ENCODE results near the gene ARID5A.
"Not testable (repeated sequence)": the region's sequence is repeated elsewhere in the genome, so short reads cannot be mapped to it uniquely, and the experiment has no call there.

The ARID5A gene, protein sequence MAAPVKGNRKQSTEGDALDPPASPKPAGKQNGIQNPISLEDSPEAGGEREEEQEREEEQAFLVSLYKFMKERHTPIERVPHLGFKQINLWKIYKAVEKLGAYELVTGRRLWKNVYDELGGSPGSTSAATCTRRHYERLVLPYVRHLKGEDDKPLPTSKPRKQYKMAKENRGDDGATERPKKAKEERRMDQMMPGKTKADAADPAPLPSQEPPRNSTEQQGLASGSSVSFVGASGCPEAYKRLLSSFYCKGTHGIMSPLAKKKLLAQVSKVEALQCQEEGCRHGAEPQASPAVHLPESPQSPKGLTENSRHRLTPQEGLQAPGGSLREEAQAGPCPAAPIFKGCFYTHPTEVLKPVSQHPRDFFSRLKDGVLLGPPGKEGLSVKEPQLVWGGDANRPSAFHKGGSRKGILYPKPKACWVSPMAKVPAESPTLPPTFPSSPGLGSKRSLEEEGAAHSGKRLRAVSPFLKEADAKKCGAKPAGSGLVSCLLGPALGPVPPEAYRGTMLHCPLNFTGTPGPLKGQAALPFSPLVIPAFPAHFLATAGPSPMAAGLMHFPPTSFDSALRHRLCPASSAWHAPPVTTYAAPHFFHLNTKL
- 114 to 261 (median 165) reads per million in 9 experiments for total RNA-seq

DNA sequence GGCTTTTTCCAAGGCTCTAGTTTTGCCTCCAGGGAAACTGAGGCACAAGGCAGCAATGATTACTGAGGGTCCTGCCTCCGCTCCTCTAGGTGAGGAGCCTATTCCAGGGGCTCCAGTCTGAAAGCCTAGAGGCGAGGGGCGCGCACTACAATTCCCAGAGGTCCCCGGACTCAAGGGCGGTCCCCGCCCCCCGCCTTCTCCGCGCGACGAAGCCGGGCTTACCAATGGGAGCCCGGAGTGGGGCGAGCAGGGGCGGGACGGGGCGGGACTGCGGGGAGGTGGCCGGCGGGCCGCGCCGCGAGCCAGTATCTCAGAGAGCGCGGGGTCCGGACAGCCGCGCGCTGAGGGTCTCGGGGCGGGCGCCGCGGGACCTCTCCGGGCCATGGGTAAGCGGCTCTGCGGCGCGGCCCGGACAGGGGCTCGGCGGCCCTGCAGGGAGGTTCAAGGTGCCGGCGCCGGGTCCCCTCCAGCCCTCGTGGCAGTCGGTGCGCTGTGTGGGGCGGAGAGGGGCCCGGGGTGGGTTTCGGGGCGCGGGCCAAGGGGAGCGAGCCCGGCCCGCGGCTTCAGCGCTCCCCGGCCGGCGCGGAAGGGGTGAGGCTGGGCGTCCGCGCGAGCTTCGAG is at the start of gene ARID5A:
ARID5A (plus strand) TSS at position 308 of the 621 bp plus-strand sequence; CDS start at position 383, 75 bp downstream.
- DNase-seq (peak; percentile 83 to 85 (median 83)), ATAC-seq (replicated peaks) (peak; percentile 49)
- peaks cover 42 to 45% of the 10 kb centered on the region in 2 donors for H3K4me1 Mint-ChIP-seq (ENCODE audit: low read depth in 2 of 2)
- no peaks in the 10 kb centered on the region for H3K27me3 Mint-ChIP-seq
- H3K27ac Mint-ChIP-seq, result peak within 1 kb of the TSS; percentile 99 to 100
- H3K36me3 Mint-ChIP-seq (ENCODE audit: insufficient read depth), result peaks cover 57% of the 10 kb centered on the region
- no peaks in the 10 kb centered on the region for H3K9me3 Mint-ChIP-seq
- H3K4me3 Mint-ChIP-seq, result peak within 1 kb of the TSS; percentile 97 to 99

DNA sequence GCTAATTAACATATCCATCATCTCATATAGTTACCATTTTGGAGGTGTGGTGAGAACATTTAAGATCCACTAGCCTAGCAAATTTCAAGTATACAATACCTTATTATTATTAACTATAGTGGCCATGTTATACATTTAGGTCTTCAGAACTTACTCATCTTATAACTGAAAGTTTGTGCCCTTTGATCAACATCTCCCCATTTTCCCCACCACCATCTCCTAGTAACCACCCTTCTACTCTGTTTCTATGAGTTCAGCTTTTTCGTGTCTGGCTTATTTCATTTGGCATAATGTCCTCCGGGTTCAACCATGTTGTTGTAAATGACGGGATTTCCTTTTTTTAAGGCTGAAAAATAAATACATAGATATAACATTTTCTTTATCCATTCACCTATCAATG is 47.3 kb upstream of the ARID5A start:
- Mint-ChIP-seq H3K27me3 (no peaks in the 10 kb centered on the region), H3K27ac (no peak overlapping the region), H3K36me3 (ENCODE audit: insufficient read depth) (peaks cover 3% of the 10 kb centered on the region), H3K4me3 (no peak overlapping the region), H3K9me3 (no peaks in the 10 kb centered on the region), H3K4me1 (ENCODE audit: low read depth in 2 of 2) (peaks cover 23% of the 10 kb centered on the region in 2 donors)
- ATAC-seq (replicated peaks), result no peak
- DNase-seq, result no peak

DNA sequence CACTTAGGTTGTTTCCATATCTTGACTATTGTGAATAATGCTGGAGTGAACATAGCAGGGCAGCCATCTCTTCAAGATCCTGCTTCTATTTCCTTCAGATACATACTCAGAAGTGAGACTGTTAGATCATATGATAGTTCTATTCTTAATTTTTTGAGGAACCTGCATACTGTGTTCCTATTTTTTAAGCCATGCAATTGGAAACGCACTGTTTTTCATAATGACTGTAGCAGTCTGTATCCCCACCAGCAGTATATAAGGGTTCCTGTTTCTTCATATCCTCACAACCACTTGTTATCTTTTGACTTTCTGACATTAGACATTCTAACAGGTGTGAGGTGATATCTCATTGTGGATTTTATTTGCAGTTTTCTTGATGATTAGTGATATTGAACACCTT is 46.9 kb upstream of the ARID5A start:
- Mint-ChIP-seq H3K27ac (no peak overlapping the region), H3K4me3 (no peak overlapping the region), H3K4me1 (ENCODE audit: low read depth in 2 of 2) (peaks cover 21 to 23% of the 10 kb centered on the region in 2 donors), H3K27me3 (no peaks in the 10 kb centered on the region), H3K36me3 (ENCODE audit: insufficient read depth) (peaks cover 3% of the 10 kb centered on the region), H3K9me3 (no peaks in the 10 kb centered on the region)
- no peak for DNase-seq
- ATAC-seq (replicated peaks), result no peak

DNA sequence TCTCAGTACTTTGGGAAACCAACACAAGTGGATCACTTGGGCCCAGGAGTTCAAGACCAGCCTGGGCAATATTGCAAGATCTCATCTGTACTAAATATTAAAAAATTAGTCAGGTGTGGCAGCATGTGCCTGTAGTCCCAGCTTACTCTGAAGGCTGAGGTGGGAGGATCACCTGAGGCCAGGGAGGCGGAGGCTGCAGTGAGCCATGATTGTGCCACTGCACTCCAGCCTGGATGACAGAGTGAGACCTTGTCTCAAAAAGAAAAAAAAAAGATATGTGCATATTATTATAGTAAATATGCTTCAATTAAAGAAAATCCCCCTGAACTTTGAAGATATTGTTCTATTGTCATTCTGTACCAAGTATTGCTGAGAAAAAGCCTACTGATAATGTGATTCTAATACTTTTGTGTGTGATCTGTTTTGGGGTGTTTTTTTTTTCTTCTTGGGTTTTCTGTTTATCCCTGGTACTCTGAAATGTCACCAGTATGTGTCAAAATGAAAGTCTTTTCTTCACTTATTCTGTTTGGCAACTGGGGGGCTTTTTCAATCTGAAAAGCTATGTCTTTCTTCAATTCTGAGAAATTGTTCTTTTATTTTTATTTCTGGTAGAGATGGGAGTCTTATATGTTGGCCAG is 44.6 kb upstream of the ARID5A start:
- Mint-ChIP-seq H3K27me3 (no peaks in the 10 kb centered on the region), H3K4me3 (no peak overlapping the region), H3K27ac (no peak overlapping the region), H3K36me3 (ENCODE audit: insufficient read depth) (peaks cover 3% of the 10 kb centered on the region), H3K9me3 (no peaks in the 10 kb centered on the region), H3K4me1 (ENCODE audit: low read depth in 2 of 2) (peaks cover 2 to 4% of the 10 kb centered on the region in 2 donors)
- no peak for ATAC-seq (replicated peaks)
- no peak for DNase-seq

DNA sequence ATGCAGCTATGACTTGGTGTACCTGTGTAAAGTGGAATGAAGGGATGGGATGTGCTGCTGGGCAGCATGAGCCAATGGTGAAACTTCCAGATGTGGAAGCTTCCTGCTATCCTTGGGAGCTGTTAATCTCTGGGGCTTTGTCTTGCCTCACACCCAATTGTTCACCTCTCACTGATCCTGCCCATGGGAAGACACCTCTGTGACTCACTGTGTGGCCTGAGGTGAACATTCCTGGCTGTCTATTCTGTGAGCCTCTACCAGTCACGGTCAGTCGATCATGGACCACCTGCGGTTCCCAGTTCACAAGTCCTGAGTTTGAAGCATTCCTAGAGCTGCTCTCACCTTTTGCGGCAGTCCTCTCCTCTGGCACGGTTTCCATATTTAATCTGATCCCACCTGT is 43.5 kb upstream of the ARID5A start:
- no peak overlapping the region for H3K4me3 Mint-ChIP-seq

DNA sequence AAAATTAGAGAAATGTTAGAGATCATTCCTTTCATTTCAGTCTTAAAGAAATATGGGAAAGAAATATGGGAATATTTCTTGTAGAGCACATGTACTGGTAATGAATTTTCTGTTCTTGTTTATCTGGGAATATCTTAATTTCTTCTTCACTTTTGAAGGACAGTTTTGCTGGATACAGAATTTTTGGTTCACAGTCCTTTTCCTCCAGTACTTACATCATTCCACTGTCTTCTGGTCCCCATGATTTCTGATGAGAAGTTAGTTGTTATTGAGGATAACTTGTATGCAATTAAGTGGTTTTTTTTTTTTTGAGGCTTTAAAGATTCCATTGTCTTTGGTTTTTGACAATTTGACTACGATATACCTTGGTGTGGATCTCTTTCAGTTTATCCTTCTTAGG is 42.4 kb upstream of the ARID5A start:
- H3K27ac Mint-ChIP-seq, result no peak overlapping the region
- H3K36me3 Mint-ChIP-seq (ENCODE audit: insufficient read depth), result peaks cover 3% of the 10 kb centered on the region
- no peaks in the 10 kb centered on the region for H3K4me1 Mint-ChIP-seq (ENCODE audit: low read depth in 2 of 2)
- no peak for DNase-seq
- no peak for ATAC-seq (replicated peaks)
- H3K27me3 Mint-ChIP-seq, result peaks cover 0 to 7% of the 10 kb centered on the region in 2 donors
- H3K9me3 Mint-ChIP-seq, result no peaks in the 10 kb centered on the region
- no peak overlapping the region for H3K4me3 Mint-ChIP-seq

More for the DNA sequence above, 43.5 kb upstream of the ARID5A start:
- Mint-ChIP-seq H3K27ac (no peak overlapping the region), H3K27me3 (peaks cover 0 to 3% of the 10 kb centered on the region in 2 donors), H3K36me3 (ENCODE audit: insufficient read depth) (peaks cover 3% of the 10 kb centered on the region), H3K9me3 (no peaks in the 10 kb centered on the region), H3K4me1 (ENCODE audit: low read depth in 2 of 2) (no peaks in the 10 kb centered on the region)
- no peak for DNase-seq
- ATAC-seq (replicated peaks), result no peak

DNA sequence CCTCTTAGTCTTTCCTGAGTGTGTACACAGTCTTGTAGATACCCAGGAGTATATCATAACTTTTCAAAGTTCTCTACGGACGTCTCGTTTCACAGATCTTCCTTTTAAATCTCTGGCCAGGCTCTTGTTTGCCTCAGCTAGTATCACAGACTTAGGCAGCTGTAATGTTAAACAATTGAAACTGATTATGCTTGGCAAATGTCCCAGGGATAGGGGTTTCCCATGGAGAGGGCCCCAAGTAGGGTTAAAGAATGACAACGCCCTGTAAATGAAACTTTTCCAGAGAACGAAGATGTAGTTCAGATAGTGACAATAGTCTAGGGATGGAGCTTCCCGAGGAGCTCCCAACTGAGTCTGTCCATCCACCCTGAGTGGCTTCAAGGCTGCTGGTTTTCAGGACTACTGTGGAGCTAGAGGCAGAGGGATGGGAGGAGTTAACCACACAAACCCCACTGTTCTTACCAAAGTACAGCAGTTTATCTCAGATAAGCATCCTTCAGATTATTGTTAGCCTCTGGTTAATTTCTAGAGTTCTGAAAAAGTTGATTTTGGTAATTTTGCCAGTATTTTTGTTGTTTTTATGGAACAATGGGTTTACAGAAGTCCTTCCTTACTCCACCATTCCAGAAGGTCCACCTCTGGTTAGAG is 40.4 kb upstream of the ARID5A start:
- H3K36me3 Mint-ChIP-seq (ENCODE audit: insufficient read depth), result peaks cover under 1% of the 10 kb centered on the region
- no peak for DNase-seq
- no peak for ATAC-seq (replicated peaks)
- H3K4me1 Mint-ChIP-seq (ENCODE audit: low read depth in 2 of 2), result no peaks in the 10 kb centered on the region
- no peak overlapping the region for H3K27ac Mint-ChIP-seq
- H3K4me3 Mint-ChIP-seq, result no peak overlapping the region
- no peaks in the 10 kb centered on the region for H3K9me3 Mint-ChIP-seq
- peaks cover 0 to 7% of the 10 kb centered on the region in 2 donors for H3K27me3 Mint-ChIP-seq

DNA sequence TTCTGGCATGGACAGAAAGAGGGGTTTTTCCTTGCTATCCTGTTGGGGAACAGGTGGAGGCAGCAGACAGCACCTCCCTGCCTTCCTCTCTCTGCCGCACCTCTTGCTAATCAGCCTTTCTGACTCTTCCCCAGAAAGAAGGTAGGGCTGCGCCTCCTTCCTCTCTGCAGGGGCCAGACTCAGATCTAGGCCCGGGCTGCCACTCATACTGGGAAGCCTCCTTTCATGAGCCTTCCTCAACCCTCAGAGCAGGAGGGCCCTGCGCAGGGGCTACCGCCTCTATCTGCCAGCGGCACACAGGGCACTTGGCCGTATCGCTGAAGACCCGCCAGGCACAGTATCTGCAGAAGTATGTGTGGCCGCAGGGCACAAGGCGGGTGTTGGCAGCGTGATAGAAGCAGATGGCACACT is 38.5 kb upstream of the ARID5A start:
- DNase-seq (no peak), ATAC-seq (replicated peaks) (no peak)
- H3K27ac Mint-ChIP-seq, result peak overlapping the region in 1 of 2 donors; percentile 8
- H3K9me3 Mint-ChIP-seq, result no peaks in the 10 kb centered on the region
- peaks cover 0 to 7% of the 10 kb centered on the region in 2 donors for H3K27me3 Mint-ChIP-seq
- no peak overlapping the region for H3K4me3 Mint-ChIP-seq
- H3K36me3 Mint-ChIP-seq (ENCODE audit: insufficient read depth), result no peaks in the 10 kb centered on the region
- peaks cover 0 to 4% of the 10 kb centered on the region in 2 donors for H3K4me1 Mint-ChIP-seq (ENCODE audit: low read depth in 2 of 2)

DNA sequence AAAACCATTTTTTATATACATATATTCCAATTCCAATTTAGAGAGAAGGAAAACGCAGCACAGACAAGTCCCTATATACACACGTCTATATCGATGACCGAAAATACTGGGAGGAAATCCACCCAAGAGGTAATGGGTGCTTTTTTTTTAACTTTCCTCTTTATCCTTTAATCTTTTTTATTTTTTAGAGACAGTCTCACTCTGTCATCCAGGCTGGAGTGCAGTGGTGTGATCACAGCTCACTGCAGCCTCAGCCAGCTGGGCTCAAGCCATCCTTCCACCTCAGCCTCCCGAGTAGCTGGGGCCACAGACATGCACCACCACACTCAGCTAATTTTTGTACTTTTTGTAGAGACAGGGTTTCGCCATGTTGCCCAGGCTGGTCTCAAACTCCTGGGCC is 37.9 kb upstream of the ARID5A start:
- not testable (repeated sequence) for H3K9me3 Mint-ChIP-seq; ATAC-seq (replicated peaks); H3K4me1 Mint-ChIP-seq (ENCODE audit: low read depth in 2 of 2); H3K4me3 Mint-ChIP-seq; DNase-seq; H3K36me3 Mint-ChIP-seq (ENCODE audit: insufficient read depth); H3K27me3 Mint-ChIP-seq
- peak overlapping the region in 1 of 2 donors; percentile 8 for H3K27ac Mint-ChIP-seq

DNA sequence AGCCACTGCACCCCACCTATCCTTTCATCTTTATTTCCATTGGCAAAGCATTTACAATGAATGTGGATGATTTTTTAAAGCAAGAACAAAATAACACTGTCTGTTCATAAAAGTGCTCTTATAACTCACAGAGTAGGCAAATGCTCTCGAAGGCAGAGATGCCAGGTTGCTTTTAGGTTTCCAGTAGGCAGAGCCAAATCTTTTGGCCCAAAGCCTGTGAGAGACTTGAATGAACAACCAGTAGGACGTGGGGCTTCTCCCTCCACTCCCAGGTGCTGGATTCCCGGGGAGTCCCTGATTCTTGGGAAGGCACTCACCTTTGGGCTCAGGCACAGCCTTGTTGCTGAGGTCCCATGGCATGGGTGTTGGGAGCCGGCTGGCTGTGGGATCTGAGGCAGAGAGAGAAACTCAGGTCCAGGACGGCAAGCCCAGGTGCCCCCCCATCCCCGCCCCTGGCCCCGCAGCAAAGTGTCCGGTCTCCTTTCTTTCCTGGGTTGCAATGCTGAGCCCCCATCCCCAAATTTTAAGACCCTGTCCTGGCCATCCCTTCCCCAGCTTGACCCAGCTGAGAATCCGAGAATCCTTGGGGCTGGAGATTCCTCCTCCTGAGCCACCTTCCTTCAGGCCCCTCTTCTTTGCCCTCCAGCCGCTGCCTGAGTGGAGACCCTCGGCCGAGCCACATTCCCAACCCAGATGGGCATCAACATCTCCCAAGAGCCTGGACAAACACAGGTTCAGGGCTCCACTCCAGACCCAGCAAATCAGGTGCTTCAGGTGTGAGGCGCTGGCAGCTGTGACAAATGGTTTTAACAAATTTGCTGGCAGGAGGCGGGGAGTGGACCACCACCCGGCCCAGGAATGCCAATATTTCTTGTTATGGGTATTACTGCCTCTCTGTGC is 37.2 kb upstream of the ARID5A start:
- no peaks in the 10 kb centered on the region for H3K9me3 Mint-ChIP-seq
- no peak for DNase-seq
- peaks cover 0 to 4% of the 10 kb centered on the region in 2 donors for H3K4me1 Mint-ChIP-seq (ENCODE audit: low read depth in 2 of 2)
- H3K27me3 Mint-ChIP-seq, result peaks cover 0 to 7% of the 10 kb centered on the region in 2 donors
- H3K27ac Mint-ChIP-seq, result no peak overlapping the region
- no peak overlapping the region for H3K4me3 Mint-ChIP-seq
- ATAC-seq (replicated peaks), result no peak
- H3K36me3 Mint-ChIP-seq (ENCODE audit: insufficient read depth), result no peaks in the 10 kb centered on the region

DNA sequence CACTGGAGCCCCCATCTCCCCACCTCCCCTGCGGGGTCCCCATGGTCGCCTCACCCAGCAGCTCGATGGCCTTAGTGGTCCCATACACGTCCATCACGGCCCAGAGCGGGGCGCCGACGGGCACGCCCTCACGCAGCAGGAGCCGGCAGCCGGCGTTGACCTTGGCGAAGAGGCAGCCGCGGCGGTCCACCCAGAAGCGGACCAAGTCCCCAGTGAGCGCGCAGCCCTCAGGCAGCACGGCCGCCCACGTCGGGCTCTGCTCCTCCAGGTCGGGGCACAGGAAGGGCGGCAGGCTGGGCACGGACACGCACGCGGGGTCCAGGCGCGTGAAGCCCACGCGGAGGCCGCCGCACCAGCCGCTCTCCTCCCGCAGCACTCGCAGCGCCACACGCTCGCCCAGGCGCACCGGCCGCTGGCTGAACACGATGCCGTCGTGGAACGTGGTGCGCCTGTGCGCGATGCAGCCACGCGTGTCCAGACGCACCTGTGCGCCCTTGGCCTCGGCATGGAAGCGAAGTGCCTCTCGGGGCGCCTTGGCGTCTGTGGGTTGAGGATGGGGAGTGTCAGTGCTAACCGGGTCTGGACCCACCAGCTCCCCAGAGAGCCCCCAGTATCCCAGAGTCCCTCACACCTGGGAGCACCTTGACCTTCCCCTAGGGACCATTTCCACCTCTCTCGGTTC is 36.0 kb upstream of the ARID5A start:
- Mint-ChIP-seq H3K27me3 (peaks cover 0 to 7% of the 10 kb centered on the region in 2 donors), H3K4me1 (ENCODE audit: low read depth in 2 of 2) (peaks cover 0 to 4% of the 10 kb centered on the region in 2 donors), H3K9me3 (no peaks in the 10 kb centered on the region), H3K4me3 (no peak overlapping the region), H3K36me3 (ENCODE audit: insufficient read depth) (no peaks in the 10 kb centered on the region), H3K27ac (no peak overlapping the region)
- DNase-seq (no peak), ATAC-seq (replicated peaks) (no peak)

DNA sequence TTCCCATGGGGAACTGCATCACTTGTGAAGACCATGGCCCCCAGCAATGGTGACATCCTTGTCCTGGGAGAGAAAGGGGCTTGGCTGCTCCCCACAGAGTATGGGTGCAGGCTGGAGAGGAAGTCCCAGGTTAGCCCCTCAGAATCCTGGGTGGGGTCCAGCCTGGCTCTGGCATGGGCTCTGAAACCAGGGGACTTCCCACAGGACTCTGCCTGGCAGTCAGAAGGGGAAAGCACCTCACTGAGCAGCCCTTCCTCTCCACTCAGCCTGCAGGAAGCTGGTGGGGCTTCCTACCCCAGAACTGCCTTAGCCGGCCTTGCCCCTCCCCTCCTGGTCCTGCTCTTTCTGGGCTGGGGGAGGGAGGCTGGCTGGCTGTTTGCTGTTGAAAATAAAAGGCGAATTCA is 35.1 kb upstream of the ARID5A start:
- Mint-ChIP-seq H3K4me3 (no peak overlapping the region), H3K4me1 (ENCODE audit: low read depth in 2 of 2) (peaks cover 0 to 4% of the 10 kb centered on the region in 2 donors), H3K27ac (no peak overlapping the region), H3K9me3 (no peaks in the 10 kb centered on the region), H3K36me3 (ENCODE audit: insufficient read depth) (no peaks in the 10 kb centered on the region), H3K27me3 (peaks cover 0 to 7% of the 10 kb centered on the region in 2 donors)
- peak; percentile 68 for ATAC-seq (replicated peaks)
- DNase-seq, result no peak
